Measurements from ENCODE around the gene GPR160.
"Not testable (repeated sequence)": the region's sequence is repeated elsewhere in the genome, so short reads cannot be mapped to it uniquely, and the experiment has no call there.

Gene GPR160

GRCh38 chr3:170076715-170077238 lies 39.0 kb downstream of the GPR160 start:
- DNase-seq, result no peak

GRCh38 chr3:170077361-170077760 lies 39.6 kb downstream of the GPR160 start:
- no peak for DNase-seq

- DNase-seq, result peak; percentile 45
Measured at GRCh38 chr3:170078620-170079281, 41.0 kb downstream of the GPR160 start.

GRCh38 chr3:170079536-170080165 lies 41.9 kb downstream of the GPR160 start:
- DNase-seq, result no peak

- DNase-seq, result no peak
Measured at GRCh38 chr3:170080605-170081004, 42.8 kb downstream of the GPR160 start.

GRCh38 chr3:170081079-170081741 lies 43.4 kb downstream of the GPR160 start:
- DNase-seq, result no peak

- no peak for DNase-seq
Measured at GRCh38 chr3:170083343-170083742, 45.5 kb downstream of the GPR160 start.

GRCh38 chr3:170085396-170085795 lies 47.6 kb downstream of the GPR160 start:
- no peak for DNase-seq

- DNase-seq, result no peak
Measured at GRCh38 chr3:170089862-170090600, 52.2 kb downstream of the GPR160 start.

GRCh38 chr3:170090601-170090981 lies 52.8 kb downstream of the GPR160 start:
- DNase-seq, result no peak

- no peak for DNase-seq
Measured at GRCh38 chr3:170092907-170093306, 55.1 kb downstream of the GPR160 start.

- no peak for DNase-seq
Measured at GRCh38 chr3:170095771-170096170, 58.0 kb downstream of the GPR160 start.

- no peak for DNase-seq
Measured at GRCh38 chr3:170096342-170096741, 58.5 kb downstream of the GPR160 start.

GRCh38 chr3:170098753-170099152 lies 61.0 kb downstream of the GPR160 start:
- no peak for DNase-seq

GRCh38 chr3:170100944-170101343 lies 63.1 kb downstream of the GPR160 start:
- DNase-seq, result no peak

- no peak for DNase-seq
Measured at GRCh38 chr3:170102431-170102830, 64.6 kb downstream of the GPR160 start.

GRCh38 chr3:170107941-170108340 lies 70.1 kb downstream of the GPR160 start:
- DNase-seq, result no peak

- DNase-seq, result no peak
Measured at GRCh38 chr3:170108955-170109354, 71.2 kb downstream of the GPR160 start.

- DNase-seq, result no peak
Measured at GRCh38 chr3:170109579-170110293, 71.9 kb downstream of the GPR160 start.

- no peak for DNase-seq
Measured at GRCh38 chr3:170111147-170111771, 73.5 kb downstream of the GPR160 start.

GRCh38 chr3:170114165-170114564 lies 76.4 kb downstream of the GPR160 start:
- DNase-seq, result not testable (repeated sequence)

- peak; percentile 53 for DNase-seq
Measured at GRCh38 chr3:170117134-170117533, 79.3 kb downstream of the GPR160 start.

All from NCI-H82 (cell line).